HG02798 (cell line): ENCODE data around the gene POMT2.
"Not testable (repeated sequence)": the region's sequence is repeated elsewhere in the genome, so short reads cannot be mapped to it uniquely, and the experiment has no call there.

Source experiments
- ATAC-seq: cut with Tn5 transposase; IDR thresholded peaks from one replicate; pipeline ENCODE4 v1.9.1; 2021; ENCODE audit warnings: mild to moderate bottlenecking; ENCODE audit not compliant: unreplicated experiment, poor library complexity

POMT2 gene

GRCh38 chr14:77320238-77320935, at the start of gene POMT2:
TSS of gene POMT2 (minus strand) at chr14:77320883. CDS start at chr14:77320681, 202 bp downstream.
- peak; percentile 73 for ATAC-seq

GRCh38 chr14:77369285-77369684, 48.6 kb upstream of the POMT2 start:
- no peak for ATAC-seq

- no peak for ATAC-seq
Observed at GRCh38 chr14:77364146-77364545, 43.5 kb upstream of the POMT2 start.

GRCh38 chr14:77359626-77360025, 38.9 kb upstream of the POMT2 start:
- no peak for ATAC-seq

- ATAC-seq = no peak
Observed at GRCh38 chr14:77356899-77357298, 36.2 kb upstream of the POMT2 start.

- no peak for ATAC-seq
Observed at GRCh38 chr14:77355811-77356210, 35.1 kb upstream of the POMT2 start.

- no peak for ATAC-seq
Observed at GRCh38 chr14:77353469-77354141, 32.9 kb upstream of the POMT2 start.

GRCh38 chr14:77347751-77348150, 27.1 kb upstream of the POMT2 start:
- no peak for ATAC-seq

- ATAC-seq = no peak
Observed at GRCh38 chr14:77346495-77346894, 25.8 kb upstream of the POMT2 start.

- ATAC-seq = no peak
Observed at GRCh38 chr14:77344377-77344996, 23.8 kb upstream of the POMT2 start.

- no peak for ATAC-seq
Observed at GRCh38 chr14:77343662-77344061, 23.0 kb upstream of the POMT2 start.

GRCh38 chr14:77342726-77343397, 22.2 kb upstream of the POMT2 start:
- no peak for ATAC-seq

- no peak for ATAC-seq
Observed at GRCh38 chr14:77340389-77340788, 19.7 kb upstream of the POMT2 start.

- ATAC-seq = no peak
Observed at GRCh38 chr14:77339407-77339806, 18.7 kb upstream of the POMT2 start.

- ATAC-seq = no peak
Observed at GRCh38 chr14:77338302-77338701, 17.6 kb upstream of the POMT2 start.

GRCh38 chr14:77337880-77338279, 17.2 kb upstream of the POMT2 start:
- ATAC-seq = no peak

- not testable (repeated sequence) for ATAC-seq
Observed at GRCh38 chr14:77337255-77337654, 16.6 kb upstream of the POMT2 start.

- no peak for ATAC-seq
Observed at GRCh38 chr14:77335576-77335975, 14.9 kb upstream of the POMT2 start.

GRCh38 chr14:77329872-77330271, 9.2 kb upstream of the POMT2 start:
- ATAC-seq = no peak

- ATAC-seq = no peak
Observed at GRCh38 chr14:77327111-77327510, 6.4 kb upstream of the POMT2 start.

GRCh38 chr14:77325746-77326094, 5.0 kb upstream of the POMT2 start:
- no peak for ATAC-seq
